GM12864 (cell line): ENCODE results near the gene SLC9B2.

Source experiments
- DNase-seq: peaks from one replicate; pipeline ENCODE4 v3.0.0-alpha.2; 2011; ENCODE audit warnings: low read depth
- H3K4me3 ChIP-seq: 2 replicates; pipeline ENCODE4 v1.5.1; 2011; ENCODE audit warnings: mild to moderate bottlenecking, low read depth, low read length, control low read depth
- CTCF ChIP-seq: IDR thresholded peaks from 2 replicates; pipeline ENCODE4 v1.5.1; 2011; ENCODE audit warnings: low read depth, mild to moderate bottlenecking, moderate library complexity, low read length, control low read depth, inconsistent platforms; ENCODE audit errors: missing control alignments

The SLC9B2 gene

GRCh38 chr4:103075894-103076746 lies 441 bp downstream of the SLC9B2 start:
- DNase-seq, result peak; percentile 38
- peak overlapping the region; percentile 90 for H3K4me3 ChIP-seq
- TF ChIP-seq CTCF, result peak; percentile 16

- H3K4me3 ChIP-seq, result peak overlapping the region; percentile 90
- DNase-seq, result no peak
- no peak for TF ChIP-seq CTCF
Observed at GRCh38 chr4:103075435-103075893, 1.1 kb downstream of the SLC9B2 start.

- TF ChIP-seq CTCF, result no peak
- DNase-seq, result no peak
- peak overlapping the region; percentile 90 for H3K4me3 ChIP-seq
Observed at GRCh38 chr4:103074744-103075434, 1.7 kb downstream of the SLC9B2 start.

- DNase-seq, result no peak
- H3K4me3 ChIP-seq, result no peak overlapping the region; the same call in 1 of the 2 replicates
- TF ChIP-seq CTCF, result no peak
Observed at GRCh38 chr4:103073792-103074438, 2.6 kb downstream of the SLC9B2 start.

- no peak overlapping the region for H3K4me3 ChIP-seq
- no peak for TF ChIP-seq CTCF
- DNase-seq, result no peak
Observed at GRCh38 chr4:103067841-103068547, 8.6 kb downstream of the SLC9B2 start.

- DNase-seq, result no peak
- no peak overlapping the region for H3K4me3 ChIP-seq
- no peak for TF ChIP-seq CTCF
Observed at GRCh38 chr4:103060453-103061148, 16.0 kb downstream of the SLC9B2 start.
